Astrocyte (in vitro differentiated cells and primary cell): ENCODE measurements around the gene AUNIP. TPM values are rescaled to one million over a fixed set of nuclear protein-coding genes. Genes with fewer than 3 reads are reported as not detected.
A peak's percentile ranks its signal among the peaks of the same experiment; 100 is the strongest.

Experiments
- DNase-seq: peaks from one replicate; pipeline ENCODE4 v3.0.0-alpha.2; 2010; ENCODE audit warnings: low read depth
- FAIRE-seq: peaks from 2 replicates; lab custom pipeline; 2011; peaks lifted over from hg19 to GRCh38; lab: Jason Lieb, UNC
- H2AFZ ChIP-seq: 2 replicates; pipeline ENCODE4 v1.6.0; 2012; ENCODE audit warnings: low read depth, low read length, inconsistent platforms
- H3K27ac ChIP-seq: 2 replicates; pipeline ENCODE4 v1.5.1; 2011; ENCODE audit warnings: low read depth, low read length, inconsistent platforms
- H3K27me3 ChIP-seq: 2 replicates; pipeline ENCODE4 v1.6.0; 2011; ENCODE audit warnings: low read length, inconsistent platforms; ENCODE audit not compliant: insufficient read depth
- H3K36me3 ChIP-seq: 2 replicates; pipeline ENCODE4 v1.5.1; 2011; ENCODE audit warnings: low read length, inconsistent platforms; ENCODE audit not compliant: insufficient read depth
- H3K4me1 ChIP-seq: 2 replicates; pipeline ENCODE4 v1.5.1; 2011; ENCODE audit warnings: low read length, inconsistent platforms; ENCODE audit not compliant: insufficient read depth
- H3K4me2 ChIP-seq: 2 replicates; pipeline ENCODE4 v1.6.0; 2012; ENCODE audit warnings: low read length, inconsistent platforms
- H3K4me3 ChIP-seq: 2 replicates; pipeline ENCODE4 v1.5.1; 2011; ENCODE audit warnings: low read depth, mild to moderate bottlenecking, low read length, inconsistent platforms; ENCODE audit not compliant: insufficient read depth
- H3K79me2 ChIP-seq: 2 replicates; pipeline ENCODE4 v1.6.0; 2012; ENCODE audit warnings: mild to moderate bottlenecking, low read length, inconsistent platforms; ENCODE audit not compliant: insufficient read depth
- H3K9ac ChIP-seq: 2 replicates; pipeline ENCODE4 v1.6.0; 2012; ENCODE audit warnings: mild to moderate bottlenecking, low read length, inconsistent platforms
- H3K9me3 ChIP-seq: 2 replicates; pipeline ENCODE4 v1.5.1; 2012; ENCODE audit warnings: low read depth, mild to moderate bottlenecking, low read length, inconsistent platforms; ENCODE audit not compliant: insufficient read depth
- H4K20me1 ChIP-seq: 2 replicates; pipeline ENCODE4 v1.6.0; 2012; ENCODE audit warnings: low read length, inconsistent platforms; ENCODE audit not compliant: insufficient read depth
- H3K27ac Mint-ChIP-seq: one replicate; pipeline ENCODE4 v1.8.0; 2021; ENCODE audit warnings: mild to moderate bottlenecking, mixed read lengths; ENCODE audit not compliant: unreplicated experiment
- H3K27me3 Mint-ChIP-seq: one replicate; pipeline ENCODE4 v1.8.0; 2021; ENCODE audit warnings: low read depth, mixed read lengths; ENCODE audit not compliant: unreplicated experiment
- H3K36me3 Mint-ChIP-seq: one replicate; pipeline ENCODE4 v1.8.0; 2021; ENCODE audit warnings: low read depth, mixed read lengths; ENCODE audit not compliant: unreplicated experiment
- H3K4me1 Mint-ChIP-seq: one replicate; pipeline ENCODE4 v1.8.0; 2021; ENCODE audit warnings: low read depth, mixed read lengths; ENCODE audit not compliant: unreplicated experiment
- H3K4me3 Mint-ChIP-seq: one replicate; pipeline ENCODE4 v1.8.0; 2021; ENCODE audit warnings: mild to moderate bottlenecking, moderate library complexity, mixed read lengths; ENCODE audit not compliant: unreplicated experiment
- H3K9me3 Mint-ChIP-seq: one replicate; pipeline ENCODE4 v1.8.0; 2021; ENCODE audit warnings: mild to moderate bottlenecking, mixed read lengths; ENCODE audit not compliant: unreplicated experiment
- CTCF ChIP-seq: IDR thresholded peaks from 2 replicates; pipeline ENCODE4 v1.5.1; 2011; ENCODE audit warnings: low read depth, mild to moderate bottlenecking, inconsistent platforms, low read length, moderate library complexity; ENCODE audit not compliant: insufficient read depth
- EZH2 ChIP-seq: IDR thresholded peaks from 2 replicates; pipeline ENCODE4 v1.6.1; 2012; ENCODE audit warnings: mild to moderate bottlenecking, low read length, inconsistent platforms; ENCODE audit not compliant: insufficient read depth
- total RNA-seq: library from RNA; stranded (reverse); gene quantifications from 2 replicates; pipeline ENCODE4 v1.2.1, GENCODE V29; 2021

The AUNIP gene
- total RNA-seq, 1 donor from 2014 or later: 2.1 TPM

DNA sequence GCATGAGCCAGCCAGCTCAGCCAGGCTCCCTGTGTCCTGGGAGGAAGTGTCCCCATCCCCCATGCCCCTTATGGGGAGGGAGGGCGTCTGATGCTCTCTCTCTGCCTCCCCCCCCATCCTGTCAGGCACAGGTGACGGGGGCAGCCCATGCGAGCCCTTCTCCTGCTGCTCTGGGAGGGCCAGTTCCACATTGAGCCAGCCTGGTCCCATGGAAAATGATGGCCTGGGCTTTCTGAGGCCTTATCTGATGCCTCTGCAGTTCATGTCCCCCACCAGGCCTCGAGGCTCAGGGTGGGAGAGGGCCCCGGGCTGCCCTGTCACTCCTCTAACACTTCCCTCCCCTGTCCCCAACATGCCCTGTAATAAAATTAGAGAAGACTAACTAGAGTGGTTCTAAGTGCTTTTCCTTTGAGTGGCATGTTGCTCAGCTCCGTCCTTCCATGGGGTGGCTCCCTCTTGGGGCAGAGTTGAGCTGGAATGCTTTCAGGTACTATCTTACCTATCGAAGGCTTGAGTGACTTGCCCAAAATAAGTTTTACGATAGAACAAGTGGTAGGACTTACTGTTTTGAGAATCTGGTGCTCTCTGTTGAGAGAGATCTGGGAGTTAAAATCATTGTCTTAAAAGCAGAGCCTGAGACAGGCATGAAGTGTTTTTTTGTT is 41.3 kb downstream of the AUNIP start:
- no peak overlapping the region for H3K4me2 ChIP-seq
- Mint-ChIP-seq H3K9me3 (no peaks in the 10 kb centered on the region), H3K36me3 (peaks cover 4% of the 10 kb centered on the region), H3K27me3 (no peaks in the 10 kb centered on the region), H3K4me1 (peaks cover 24% of the 10 kb centered on the region), H3K4me3 (peak overlapping the region; percentile 99), H3K27ac (peak overlapping the region; percentile 48)
- DNase-seq: no peak
- no peaks in the 10 kb centered on the region for H3K9me3 ChIP-seq
- H3K4me3 ChIP-seq: no peak overlapping the region
- H2AFZ ChIP-seq: no peak overlapping the region
- no peaks in the 10 kb centered on the region for H3K27me3 ChIP-seq
- peaks cover 22% of the 10 kb centered on the region for H3K4me1 ChIP-seq
- H3K9ac ChIP-seq: peak overlapping the region; percentile 94
- H3K36me3 ChIP-seq: no peaks in the 10 kb centered on the region
- TF ChIP-seq CTCF (no peak), EZH2 (no peak)
- no peak overlapping the region for H3K27ac ChIP-seq
- H3K79me2 ChIP-seq: peaks cover 31% of the 10 kb centered on the region
- H4K20me1 ChIP-seq: peaks cover 21% of the 10 kb centered on the region
- no peak for FAIRE-seq

- no peaks in the 10 kb centered on the region for H3K27me3 ChIP-seq
- no peak overlapping the region for H3K27ac ChIP-seq
- Mint-ChIP-seq H3K27me3 (no peaks in the 10 kb centered on the region), H3K4me1 (peaks cover 17% of the 10 kb centered on the region), H3K36me3 (peaks cover 4% of the 10 kb centered on the region), H3K9me3 (peaks cover 2% of the 10 kb centered on the region), H3K27ac (no peak overlapping the region), H3K4me3 (no peak overlapping the region)
- H3K9ac ChIP-seq: no peak overlapping the region
- H3K36me3 ChIP-seq: no peaks in the 10 kb centered on the region
- DNase-seq: no peak
- H3K9me3 ChIP-seq: no peaks in the 10 kb centered on the region
- H2AFZ ChIP-seq: no peak overlapping the region
- peaks cover 15% of the 10 kb centered on the region for H3K79me2 ChIP-seq
- H3K4me1 ChIP-seq: peaks cover 14% of the 10 kb centered on the region
- H4K20me1 ChIP-seq: peaks cover 9% of the 10 kb centered on the region
- no peak overlapping the region for H3K4me3 ChIP-seq
- TF ChIP-seq CTCF (no peak), EZH2 (no peak)
- H3K4me2 ChIP-seq: no peak overlapping the region
- no peak for FAIRE-seq
Observed at GRCh38 chr1:25816112-25816718, 43.0 kb downstream of the AUNIP start.
